Calu3 (cell line): ENCODE data around the gene KRTAP19-6. TPM values are rescaled to one million over a fixed set of nuclear protein-coding genes. Genes with fewer than 3 reads are reported as not detected.

Experiments
- Bru-seq: library from RNA; stranded (reverse); fragments of 400-500 nt; gene quantifications from one replicate; lab custom pipeline; 2021; lab: Mats Ljungman, UMichigan
- BruChase-seq, 2 experiments: library from RNA; stranded (reverse); fragments of 400-500 nt; gene quantifications; one replicate each; lab custom pipeline; 2021; lab: Mats Ljungman, UMichigan
- BruUV-seq: library from RNA; stranded (reverse); fragments of 400-500 nt; replicated peaks from 2 replicates; lab custom pipeline; 2021; lab: Mats Ljungman, UMichigan
- CTCF ChIA-PET: fragments of 300-600 bp; sonication (Branson Sonifier 250); formaldehyde crosslinking; loops from one replicate; lab custom pipeline; 2022; ENCODE audit warnings: antibody characterized with exemption; lab: Charles Lee
- DNase-seq: peaks from one replicate; pipeline ENCODE4 v3.0.0; 2022
- H3K27ac Mint-ChIP-seq: one replicate; pipeline ENCODE4 v1.8.0; 2022; ENCODE audit warnings: mixed read lengths; ENCODE audit not compliant: unreplicated experiment
- H3K27me3 Mint-ChIP-seq: one replicate; pipeline ENCODE4 v1.8.0; 2022; ENCODE audit warnings: mixed read lengths; ENCODE audit not compliant: unreplicated experiment
- H3K36me3 Mint-ChIP-seq: one replicate; pipeline ENCODE4 v1.8.0; 2022; ENCODE audit warnings: mild to moderate bottlenecking, moderate library complexity, mixed read lengths; ENCODE audit not compliant: insufficient read depth, unreplicated experiment
- H3K4me1 Mint-ChIP-seq: one replicate; pipeline ENCODE4 v1.8.0; 2022; ENCODE audit warnings: mild to moderate bottlenecking, low read depth, mixed read lengths; ENCODE audit not compliant: unreplicated experiment
- H3K4me3 Mint-ChIP-seq: one replicate; pipeline ENCODE4 v1.8.0; 2022; ENCODE audit warnings: mild to moderate bottlenecking, low read depth, moderate library complexity, mixed read lengths; ENCODE audit not compliant: unreplicated experiment
- H3K9me3 Mint-ChIP-seq: one replicate; pipeline ENCODE4 v1.8.0; 2022; ENCODE audit warnings: low read depth, mixed read lengths; ENCODE audit not compliant: unreplicated experiment
- CTCF ChIP-seq: fragments of 200-600 bp; IDR thresholded peaks from one replicate; pipeline ENCODE4 v1.8.0; 2022; ENCODE audit warnings: antibody characterized with exemption; ENCODE audit not compliant: unreplicated experiment
- intact Hi-C: fragments of 100-400 bp; cut with micrococcal nuclease; formaldehyde crosslinking; loops from one replicate; pipeline ENCODE4 v1.10.0; 2022; ENCODE audit not compliant: unreplicated experiment
- long read RNA-seq: library from polyadenylated mRNA; stranded (forward); transcript quantifications from one replicate; pipeline ENCODE4 v2.0.0, GENCODE V29; 2022
- total RNA-seq: library from RNA; stranded (reverse); gene quantifications from 2 replicates; pipeline ENCODE4 v1.2.3, GENCODE V29; 2022

KRTAP19-6 gene
- total RNA-seq (not detected in 2 replicates), Bru-seq, nascent RNA (not detected), BruChase-seq, experiment 1, labeled RNA remaining after a 6-hour chase (not detected), BruChase-seq, experiment 2, labeled RNA remaining after a 2-hour chase (not detected)
- long read RNA-seq, result 0 reads

- Mint-ChIP-seq H3K9me3 (peaks cover 5% of the 10 kb centered on the region), H3K27me3 (no peaks in the 10 kb centered on the region), H3K4me3 (no peak within 1 kb of the TSS), H3K36me3 (no peaks in the 10 kb centered on the region), H3K4me1 (no peaks in the 10 kb centered on the region), H3K27ac (no peak within 1 kb of the TSS)
- BruUV-seq, result no TSS peak
- no peak for DNase-seq
- CTCF ChIA-PET, result no interaction called here
- no peak for TF ChIP-seq CTCF
- intact Hi-C loops, result no loop called here
Measured at GRCh38 chr21:30541764-30542163, at the start of gene KRTAP19-6. Gene KRTAP19-6, minus strand, starts transcription at chr21:30541864. Its CDS starts 31 bp downstream, at chr21:30541833.

- CTCF ChIA-PET, result no interaction called here
- Mint-ChIP-seq H3K27ac (no peak within 1 kb of the TSS), H3K4me3 (no peak within 1 kb of the TSS), H3K9me3 (peaks cover 4% of the 10 kb centered on the region), H3K4me1 (no peaks in the 10 kb centered on the region), H3K27me3 (no peaks in the 10 kb centered on the region), H3K36me3 (no peaks in the 10 kb centered on the region)
- DNase-seq, result no peak
- TF ChIP-seq CTCF, result no peak
- BruUV-seq, result no TSS peak
- intact Hi-C loops, result no loop called here
Measured at GRCh38 chr21:30590297-30590696, 48.6 kb upstream of the KRTAP19-6 start, which contains the start of gene KRTAP22-2. Gene KRTAP22-2, minus strand, starts transcription at chr21:30590397.

- intact Hi-C loops, result no loop called here
- H3K9me3 Mint-ChIP-seq, result peaks cover 4% of the 10 kb centered on the region
Measured at GRCh38 chr21:30582870-30583269, 41.2 kb upstream of the KRTAP19-6 start.

GRCh38 chr21:30580132-30580531 is 38.5 kb upstream of the KRTAP19-6 start:
- Mint-ChIP-seq H3K4me3 (no peak overlapping the region), H3K36me3 (no peaks in the 10 kb centered on the region), H3K9me3 (peaks cover 4% of the 10 kb centered on the region), H3K27ac (no peak overlapping the region), H3K27me3 (no peaks in the 10 kb centered on the region), H3K4me1 (no peaks in the 10 kb centered on the region)
- intact Hi-C loops, result no loop called here
- TF ChIP-seq CTCF, result no peak
- BruUV-seq, result no TSS peak
- CTCF ChIA-PET, result no interaction called here
- DNase-seq, result no peak

More at GRCh38 chr21:30582870-30583269, 41.2 kb upstream of the KRTAP19-6 start:
- DNase-seq, result no peak
- H3K36me3 Mint-ChIP-seq, result no peaks in the 10 kb centered on the region
- H3K27ac Mint-ChIP-seq, result no peak overlapping the region
- no peak for TF ChIP-seq CTCF
- no TSS peak for BruUV-seq
- CTCF ChIA-PET, result no interaction called here
- no peaks in the 10 kb centered on the region for H3K27me3 Mint-ChIP-seq
- H3K4me1 Mint-ChIP-seq, result no peaks in the 10 kb centered on the region
- no peak overlapping the region for H3K4me3 Mint-ChIP-seq
